NOMO-1 (cell line): ENCODE data around the gene EID3.
"Not testable (repeated sequence)": the region's sequence is repeated elsewhere in the genome, so short reads cannot be mapped to it uniquely, and the experiment has no call there.

Experiments used
- DNase-seq, 2 experiments: peaks; one replicate each; lab custom pipeline; 2025; ENCODE audit not compliant: unreplicated experiment in 2 of 2; lab: John Stamatoyannopoulos, UW

EID3 gene

DNA sequence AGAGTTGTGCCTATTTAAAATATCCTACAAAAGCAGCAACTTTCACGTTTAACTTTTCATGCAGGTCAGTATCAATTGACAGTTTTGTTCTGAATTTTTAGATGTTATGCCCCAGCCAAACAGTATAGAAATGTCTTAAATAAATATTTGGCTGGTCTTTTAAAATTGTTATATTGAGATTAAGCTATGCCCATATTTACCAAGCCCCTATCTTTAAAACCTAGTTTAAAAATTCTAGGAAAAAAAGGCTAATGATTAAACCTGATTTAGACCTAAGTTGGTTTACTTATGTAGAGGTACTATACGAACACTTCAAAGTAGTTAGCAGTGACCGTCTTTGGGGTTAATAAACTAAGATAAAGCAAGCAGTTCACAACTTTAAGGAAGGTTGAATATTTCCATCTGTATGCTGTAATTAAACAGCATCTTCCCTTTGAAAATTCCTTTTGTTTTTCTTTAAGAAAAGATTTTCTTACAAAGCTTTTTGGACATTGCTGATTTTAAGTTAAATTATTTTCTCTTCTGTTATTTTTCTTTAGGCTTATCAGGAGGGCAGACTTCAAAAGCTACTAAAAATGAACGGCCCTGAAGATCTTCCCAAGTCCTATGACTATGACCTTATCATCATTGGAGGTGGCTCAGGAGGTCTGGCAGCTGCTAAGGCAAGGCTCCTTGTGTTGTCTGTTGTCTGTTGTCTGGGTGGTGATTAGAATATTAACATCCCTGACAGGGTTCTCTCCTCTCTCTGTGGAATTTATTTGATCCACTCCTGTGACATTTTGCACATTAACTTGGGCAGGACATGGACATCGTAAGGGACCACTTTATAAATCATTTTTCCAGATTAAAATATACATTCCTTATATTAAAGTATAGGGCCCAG lies 7.5 kb downstream of the EID3 start:
- no peak for DNase-seq

DNA sequence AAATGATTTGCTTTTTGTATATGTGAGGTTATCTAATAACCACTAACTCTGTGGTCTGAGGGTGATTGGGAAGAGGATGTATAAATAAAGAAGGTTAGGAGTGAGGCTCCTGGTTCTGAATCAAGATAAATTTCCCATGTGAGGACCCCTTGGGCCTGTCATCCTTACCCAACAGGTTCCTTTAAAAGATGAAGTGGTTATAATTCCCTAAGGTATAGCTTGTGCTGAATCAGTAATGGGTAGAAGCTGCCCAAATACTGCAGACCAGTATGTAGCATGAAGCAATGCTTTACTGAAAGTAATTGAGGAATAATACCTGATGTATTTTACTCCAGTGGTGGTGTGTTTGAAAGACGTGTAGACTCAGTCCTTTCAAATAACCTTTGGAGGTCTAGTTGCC lies 8.7 kb downstream of the EID3 start:
- no peak for DNase-seq

DNA sequence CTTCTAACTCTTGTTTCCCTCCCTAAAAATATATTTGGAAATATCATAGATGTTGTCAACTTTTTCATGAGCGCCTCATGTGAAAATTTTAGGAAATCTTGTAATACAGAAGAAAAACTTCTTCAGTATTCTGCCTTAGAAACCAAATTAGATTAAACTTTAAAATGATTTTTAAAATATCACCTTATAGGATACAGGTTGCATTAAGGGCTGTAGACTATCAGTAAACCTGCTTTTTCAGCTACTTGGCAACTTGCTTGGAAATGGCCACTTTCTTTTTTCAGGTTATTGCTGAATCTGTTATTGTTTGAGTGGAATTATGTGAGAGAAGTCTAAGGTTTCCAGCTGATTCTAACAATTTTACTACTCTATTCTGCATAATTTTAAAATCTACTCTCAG lies 9.1 kb downstream of the EID3 start:
- DNase-seq = no peak

DNA sequence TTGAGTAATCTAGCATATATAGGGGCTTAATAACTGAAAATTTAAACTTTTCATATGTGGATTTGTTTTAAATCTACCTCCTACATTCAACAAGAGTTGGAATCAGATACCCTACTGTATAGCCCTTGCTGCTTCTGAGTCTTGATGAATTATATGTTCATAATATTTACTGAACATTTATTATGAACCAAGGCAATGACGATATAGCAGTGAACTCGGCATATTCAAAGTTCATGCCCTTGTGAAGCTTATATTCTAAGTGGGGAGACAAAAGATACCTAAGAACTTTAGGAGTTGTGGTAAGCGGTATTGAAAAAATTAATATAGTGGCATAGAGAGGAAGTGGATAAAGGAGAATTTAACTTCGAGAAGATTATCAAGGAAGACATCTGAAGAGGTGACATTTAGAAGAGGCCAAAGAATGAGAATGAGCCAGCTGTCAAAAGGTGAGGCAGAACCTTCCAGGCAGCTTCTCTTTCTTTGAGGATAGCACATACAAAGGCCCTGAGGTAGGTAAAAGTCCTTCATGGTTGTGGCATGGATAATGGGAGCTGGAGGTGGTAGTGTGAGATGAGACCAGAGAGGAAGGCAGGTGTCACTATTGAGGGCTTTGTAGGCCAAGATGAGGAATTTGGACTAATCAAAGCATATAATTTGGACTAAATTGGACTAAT lies 10.2 kb downstream of the EID3 start:
- no peak for DNase-seq

DNA sequence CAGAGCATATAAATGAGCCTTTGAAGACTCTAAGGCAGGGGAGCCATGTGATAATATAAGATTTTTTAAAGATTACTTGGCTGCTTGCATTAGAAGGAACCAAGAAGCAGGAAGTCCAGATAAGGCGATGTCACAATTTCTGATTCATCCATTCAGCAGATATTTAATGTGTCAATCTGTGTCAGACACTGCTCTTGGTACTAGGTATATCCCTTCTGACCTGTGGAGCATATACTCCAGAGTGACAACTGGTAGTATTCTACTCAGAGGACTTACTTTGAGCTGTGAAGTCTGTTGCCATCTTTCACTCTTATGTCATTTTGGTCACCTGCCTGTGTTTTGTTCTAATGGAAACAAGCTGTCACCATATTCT lies 10.7 kb downstream of the EID3 start:
- DNase-seq = peak in 1 of 2 experiments; percentile 4

DNA sequence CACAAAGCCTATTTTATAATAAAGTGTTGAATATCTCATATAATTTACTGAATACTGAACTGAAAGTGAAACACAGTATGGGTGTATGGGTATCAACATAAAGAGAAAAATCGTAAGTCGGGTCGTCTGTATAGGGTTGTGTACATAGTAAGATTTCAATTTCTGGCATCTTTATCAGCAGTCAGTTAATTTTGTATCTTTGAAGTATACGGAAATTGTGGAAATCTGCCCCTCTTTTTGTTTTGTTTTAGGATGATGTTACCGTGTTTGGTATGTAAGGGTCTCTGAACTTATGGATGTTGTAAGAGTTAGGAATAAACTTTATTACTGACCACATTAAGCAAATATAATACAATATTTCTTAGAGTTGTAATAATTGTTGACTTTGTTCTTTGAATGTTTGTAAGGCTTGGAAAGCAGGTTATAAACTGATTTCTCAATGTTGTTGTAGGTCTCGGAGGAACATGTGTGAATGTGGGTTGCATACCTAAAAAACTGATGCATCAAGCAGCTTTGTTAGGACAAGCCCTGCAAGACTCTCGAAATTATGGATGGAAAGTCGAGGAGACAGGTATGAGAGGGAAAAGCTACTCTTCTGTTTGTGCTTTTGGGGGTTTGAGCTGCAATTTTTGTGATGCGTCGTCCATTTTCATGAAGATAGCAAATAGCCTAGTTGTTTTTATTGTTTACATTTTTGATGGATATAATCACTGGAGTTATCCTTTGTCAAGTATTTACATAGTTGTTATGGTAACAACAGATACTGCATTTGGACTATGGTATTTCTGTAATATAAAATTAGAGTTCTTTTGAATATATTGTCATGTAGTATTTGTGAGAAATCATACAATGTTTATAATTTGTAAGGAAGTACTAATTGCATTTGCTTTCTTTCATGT lies 12.0 kb downstream of the EID3 start:
- DNase-seq = no peak

DNA sequence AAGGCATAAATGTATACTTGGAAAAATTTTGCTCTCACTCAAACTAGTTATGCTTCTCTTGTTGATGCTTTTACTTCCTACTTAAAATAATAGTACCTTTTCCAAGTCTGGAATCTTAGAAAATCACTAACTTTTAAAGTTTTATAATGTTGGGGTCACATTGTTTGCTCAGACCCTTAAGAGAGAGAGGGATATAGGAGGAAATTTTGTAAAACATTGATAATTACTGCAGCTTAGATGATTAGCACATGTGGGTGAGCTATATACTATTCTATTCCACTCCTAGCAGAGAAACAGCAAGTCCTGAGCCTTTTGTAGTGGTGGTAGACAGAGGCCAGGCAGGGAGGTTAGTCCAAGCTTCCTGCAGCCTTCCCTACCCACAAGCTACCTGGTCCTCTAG lies 13.4 kb downstream of the EID3 start:
- DNase-seq = no peak

DNA sequence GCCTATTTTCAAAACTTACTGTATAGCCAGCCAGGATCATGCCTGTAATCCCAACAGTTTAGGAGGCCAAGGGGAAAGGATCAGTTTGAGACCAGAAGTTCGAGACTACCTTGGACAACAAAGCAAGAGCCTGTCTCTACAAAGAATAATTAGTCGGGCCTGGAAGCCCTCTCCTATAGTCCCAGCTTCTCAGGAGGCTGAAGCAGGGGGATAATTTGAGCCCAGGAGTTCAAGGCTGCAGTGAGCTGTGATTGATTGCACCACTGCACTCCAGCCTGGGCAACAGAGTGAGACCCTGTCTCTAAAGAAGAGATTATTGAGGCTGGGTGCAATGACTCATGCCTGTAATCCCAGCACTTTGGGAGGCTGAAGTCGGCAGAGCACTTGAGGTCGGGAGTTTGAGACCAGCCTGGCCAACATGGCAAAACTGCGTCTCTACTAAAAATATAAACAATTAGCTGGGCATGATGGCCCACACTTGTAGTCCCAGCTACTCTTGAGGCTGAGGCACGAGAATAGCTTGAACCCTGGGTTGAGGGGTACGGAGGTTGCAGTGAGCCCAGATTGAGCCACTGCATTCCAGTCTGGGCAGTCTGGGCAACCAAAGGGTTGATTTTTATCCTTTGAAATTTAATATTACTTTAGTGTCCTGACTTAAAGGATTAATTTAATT lies 14.1 kb downstream of the EID3 start:
- DNase-seq = no peak

DNA sequence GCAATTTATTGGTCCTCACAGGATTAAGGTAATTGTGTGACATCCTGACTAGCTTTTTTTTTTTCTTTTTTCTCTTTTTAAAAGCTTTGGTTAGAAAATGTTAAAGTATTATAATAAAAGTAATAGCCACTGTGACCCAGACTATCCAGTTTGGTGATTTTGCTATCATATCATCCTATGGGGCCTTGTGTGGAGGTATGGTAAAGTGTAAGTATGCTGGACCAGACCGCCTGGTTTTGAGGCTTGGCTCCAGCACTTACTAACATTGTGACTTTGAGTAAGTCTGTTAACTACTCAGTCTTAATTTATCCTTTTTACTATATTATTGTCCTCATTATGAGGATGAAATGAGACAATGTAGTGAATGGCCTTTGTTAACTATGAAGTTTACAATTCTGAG lies 15.5 kb downstream of the EID3 start:
- no peak for DNase-seq

DNA sequence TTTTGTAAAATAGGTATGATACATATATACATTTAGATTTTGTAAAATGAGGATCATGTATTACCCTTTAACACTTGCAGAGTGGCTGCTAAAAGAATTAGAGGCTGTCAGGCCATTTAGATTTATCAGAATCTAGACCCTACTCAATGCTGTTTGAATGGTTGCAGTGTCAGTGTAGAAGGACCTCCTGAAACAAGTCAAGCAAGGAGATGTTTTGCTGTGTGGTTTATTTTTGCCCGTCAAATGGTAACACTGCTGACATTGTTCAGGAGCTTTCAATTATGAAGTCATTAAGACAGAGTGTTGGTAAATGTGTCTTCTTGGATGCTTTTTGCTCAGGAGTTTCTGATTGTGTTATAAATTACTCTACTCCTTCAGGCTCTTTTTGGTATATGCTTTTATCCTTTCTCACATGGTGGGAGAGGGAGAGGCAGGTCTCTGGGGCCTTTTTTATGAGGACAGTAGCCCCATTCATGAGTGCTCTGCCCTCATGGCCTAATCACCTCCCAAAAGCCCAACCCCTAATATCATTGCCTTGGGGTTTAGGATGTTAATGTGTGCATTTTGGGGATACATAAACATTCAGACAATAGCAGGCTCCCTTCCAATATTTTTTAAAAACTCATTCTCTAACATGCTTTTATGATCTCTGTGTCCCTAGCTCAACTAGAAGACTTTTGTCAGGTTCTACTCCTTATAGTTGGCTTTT lies 16.5 kb downstream of the EID3 start:
- DNase-seq = no peak

DNA sequence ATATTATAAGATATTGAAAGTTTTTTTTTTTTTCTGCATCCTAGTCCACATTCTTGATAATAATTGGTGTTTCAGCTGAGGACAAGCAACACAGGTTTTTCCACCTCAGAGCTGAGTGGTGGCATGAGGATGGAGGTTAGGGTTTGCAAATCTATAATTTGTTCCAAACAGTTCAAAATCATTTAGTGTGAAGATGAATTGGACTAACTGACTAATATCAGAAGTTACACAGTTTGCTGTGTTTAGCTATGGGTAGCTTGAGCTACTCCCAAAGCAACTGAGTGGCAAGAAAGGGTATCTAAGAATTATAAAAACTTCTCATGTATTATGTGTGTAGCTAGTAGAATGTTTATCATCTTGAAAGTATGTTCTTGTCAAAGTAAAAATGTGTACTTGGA lies 17.1 kb downstream of the EID3 start:
- no peak for DNase-seq

DNA sequence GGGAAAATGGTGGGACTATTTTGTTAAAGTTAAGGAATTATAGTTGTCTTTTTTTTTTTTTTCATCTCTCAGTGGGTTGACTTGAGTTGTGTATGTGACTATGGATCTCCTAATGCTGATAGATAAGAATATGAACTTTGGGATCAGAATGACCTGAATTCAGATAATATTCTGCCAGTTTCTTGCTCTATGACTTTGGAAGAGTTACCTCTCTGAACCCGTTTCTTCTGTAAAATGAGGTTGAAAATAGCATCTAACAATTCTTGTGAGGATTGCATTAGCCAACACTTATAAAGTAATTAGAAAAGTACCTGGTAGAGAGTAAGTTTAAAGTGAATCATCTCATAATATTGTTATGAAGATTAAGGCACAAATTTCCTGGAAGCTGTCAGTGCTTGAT lies 18.4 kb downstream of the EID3 start:
- DNase-seq = no peak

DNA sequence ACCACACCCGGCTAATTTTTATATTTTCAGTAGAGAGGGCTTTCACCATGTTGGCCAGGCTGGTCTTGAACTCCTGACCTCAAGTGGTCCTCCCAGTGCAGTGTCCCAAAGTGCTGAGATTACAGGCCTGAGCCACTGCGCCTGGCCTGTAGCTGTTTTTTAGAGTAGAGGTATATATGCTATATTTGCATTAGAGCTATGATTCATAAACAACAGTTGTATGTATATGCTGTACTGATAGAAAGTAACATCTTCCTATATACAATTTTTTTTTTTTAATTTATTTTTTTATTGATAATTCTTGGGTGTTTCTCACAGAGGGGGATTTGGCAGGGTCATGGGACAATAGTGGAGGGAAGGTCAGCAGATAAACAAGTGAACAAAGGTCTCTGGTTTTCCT lies 19.0 kb downstream of the EID3 start:
- DNase-seq = not testable (repeated sequence)

DNA sequence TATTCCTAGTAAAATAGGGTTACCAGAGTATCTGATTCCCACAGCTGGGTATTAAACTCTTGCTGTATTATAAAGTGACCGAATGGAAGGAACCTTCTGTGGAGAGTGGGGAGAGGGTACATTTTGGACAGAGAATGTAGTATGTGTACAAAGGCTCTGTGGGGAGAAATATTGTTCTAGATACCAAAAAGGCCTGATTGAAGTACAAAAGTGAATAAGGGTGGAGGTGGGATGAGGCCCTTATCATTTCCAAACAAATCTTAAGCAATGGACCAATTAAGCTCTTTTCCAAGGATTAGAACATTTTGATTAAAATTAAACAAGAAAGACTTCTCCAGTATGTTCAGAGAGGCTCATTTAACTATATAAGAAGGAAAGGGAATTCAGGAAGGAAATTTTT lies 20.4 kb downstream of the EID3 start:
- no peak for DNase-seq

DNA sequence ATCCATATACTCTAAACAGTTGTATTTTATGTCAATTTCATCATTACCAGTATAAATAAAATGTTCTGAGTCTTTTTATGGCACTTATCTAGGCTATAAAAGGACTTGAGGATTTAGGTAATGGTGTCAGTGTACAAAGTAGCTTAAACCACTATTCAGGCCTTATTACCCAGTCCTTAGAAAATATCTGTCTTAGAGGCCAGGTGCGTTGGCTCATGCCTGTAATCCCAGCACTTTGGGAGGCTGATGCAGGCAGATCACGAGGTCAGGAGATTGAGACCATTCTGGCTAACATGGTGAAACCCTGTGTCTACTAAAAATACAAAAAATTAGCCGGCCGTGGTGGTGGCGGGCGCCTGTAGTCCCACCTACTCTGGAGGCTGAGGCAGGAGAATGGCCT lies 24.7 kb downstream of the EID3 start:
- DNase-seq = not testable (repeated sequence)

DNA sequence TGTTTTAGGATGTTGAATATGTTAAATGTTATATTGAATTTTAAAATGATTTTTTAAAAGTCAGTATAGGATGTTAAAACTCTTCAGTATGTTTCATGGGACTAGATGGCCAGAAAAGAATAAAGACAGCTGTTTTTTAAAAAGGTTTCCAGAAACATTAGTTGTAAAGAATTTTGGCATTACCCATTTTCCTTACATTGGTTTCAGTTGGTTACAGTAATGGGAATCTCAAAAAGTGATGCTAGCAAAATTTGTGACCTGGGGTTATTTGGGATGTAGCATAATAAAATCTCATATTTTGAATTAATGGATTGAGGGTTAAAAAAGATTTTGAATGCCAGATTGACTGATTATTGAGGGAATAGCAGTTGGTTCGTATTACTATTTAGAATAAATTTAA lies 25.3 kb downstream of the EID3 start:
- no peak for DNase-seq

DNA sequence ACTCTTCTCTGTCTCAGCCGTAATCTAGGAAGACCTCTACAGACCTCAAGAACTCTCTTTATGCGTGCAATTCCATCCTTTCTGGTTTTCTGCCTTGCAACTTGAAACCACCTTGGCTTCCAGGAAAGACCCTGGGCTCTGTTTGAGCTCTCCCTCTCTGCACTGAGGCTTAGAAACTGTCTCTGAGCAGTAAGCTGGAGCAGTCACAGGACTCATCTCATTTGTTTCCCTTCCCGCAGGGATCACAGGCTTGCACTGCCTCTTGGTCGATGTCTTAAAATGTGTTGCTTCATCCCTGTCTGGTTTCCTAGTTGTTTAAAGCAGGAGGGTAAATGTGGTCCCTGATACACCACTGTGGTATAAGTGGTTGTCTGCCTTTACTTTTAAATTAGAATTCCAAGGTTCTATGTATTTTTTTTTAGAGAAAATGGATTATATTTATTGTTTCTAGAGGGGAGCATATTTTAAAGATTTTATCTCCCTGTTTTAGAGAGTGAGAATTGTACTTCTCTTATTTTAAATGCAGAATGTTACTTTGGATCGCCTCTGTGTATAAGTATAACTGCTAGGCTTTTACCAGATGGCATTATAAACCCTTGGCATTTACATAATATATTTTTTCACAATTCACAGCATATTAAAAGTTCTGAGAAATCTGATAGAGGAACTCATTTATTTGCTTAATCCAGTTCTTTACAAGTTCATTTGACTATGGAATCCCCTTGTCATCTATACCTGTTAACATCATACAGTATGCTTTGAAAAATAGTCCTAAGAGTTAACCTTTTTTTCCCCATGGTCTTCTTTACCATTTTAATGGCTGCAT lies 26.4 kb downstream of the EID3 start:
- DNase-seq = no peak

DNA sequence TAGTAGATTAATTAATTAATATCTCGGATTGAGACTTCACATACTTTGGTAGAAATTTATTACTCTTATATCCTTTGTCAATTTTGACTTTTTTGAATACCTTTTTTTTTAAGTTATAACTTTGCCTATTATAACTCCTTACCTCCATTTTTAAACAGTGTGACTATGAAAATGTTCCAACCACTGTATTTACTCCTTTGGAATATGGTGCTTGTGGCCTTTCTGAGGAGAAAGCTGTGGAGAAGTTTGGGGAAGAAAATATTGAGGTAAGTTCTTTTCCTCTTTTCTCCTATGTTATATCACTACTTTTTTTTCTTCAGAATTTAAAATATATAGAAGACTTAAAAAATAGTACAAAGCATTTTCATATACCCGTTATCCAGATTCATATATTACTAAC lies 27.8 kb downstream of the EID3 start:
- no peak for DNase-seq

DNA sequence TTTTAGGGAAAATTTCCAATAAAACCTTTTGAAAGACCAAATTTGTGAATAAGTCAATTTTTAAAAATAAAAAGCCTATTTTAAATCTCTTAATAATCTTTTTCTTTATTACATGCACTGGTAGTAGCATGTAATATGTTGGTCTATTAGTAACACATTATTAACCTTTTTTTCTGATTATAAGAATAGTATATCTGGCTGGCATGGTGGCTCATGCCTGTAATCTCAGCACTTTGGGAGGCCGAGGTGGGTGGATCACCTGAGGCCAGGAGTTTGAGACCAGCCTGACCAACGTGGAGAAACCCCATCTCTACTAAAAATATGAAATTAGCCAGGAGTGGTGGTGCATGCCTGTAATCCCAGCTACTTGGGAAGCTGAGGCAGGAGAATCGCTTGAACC lies 28.7 kb downstream of the EID3 start:
- DNase-seq = not testable (repeated sequence)
